Testis (tissue), 3 donors: ENCODE results near the gene ANTXR1. TPM values are rescaled to one million over a fixed set of nuclear protein-coding genes. Genes with fewer than 3 reads are reported as not detected.

ENCODE experiments used
- DNase-seq: peaks from one replicate; pipeline ENCODE4 v3.0.0-alpha.2; 2019
- H3K27ac ChIP-seq, 2 donors: fragments of 200-600 bp; sonication (generic); one replicate each; pipeline ENCODE4 v1.5.1; 2019
- H3K27me3 ChIP-seq: fragments of 200-600 bp; sonication (generic); one replicate; pipeline ENCODE4 v1.5.1; 2019
- H3K36me3 ChIP-seq: fragments of 200-600 bp; sonication (generic); one replicate; pipeline ENCODE4 v1.5.1; 2017; ENCODE audit warnings: low read depth; ENCODE audit errors: missing control alignments
- H3K4me1 ChIP-seq: fragments of 200-600 bp; sonication (generic); one replicate; pipeline ENCODE4 v1.5.1; 2019
- H3K4me3 ChIP-seq, 2 donors: fragments of 200-600 bp; sonication (generic); one replicate each; pipeline ENCODE4 v1.5.1; 2017 to 2019
- H3K9me3 ChIP-seq: fragments of 200-600 bp; sonication (generic); one replicate; pipeline ENCODE4 v1.5.1; 2017
- CTCF ChIP-seq, 3 experiments: fragments of 450-650 bp in 2 of 3; fragments of 200-600 bp in 1 of 3; sonication (generic) in 1 of 3; IDR thresholded peaks; one replicate each; pipeline ENCODE4 v1.5.1; 2016 to 2019; ENCODE audit warnings: antibody characterized with exemption in 3 of 3, mild to moderate bottlenecking in 2 of 3, moderate library complexity in 1 of 3
- POLR2A ChIP-seq: fragments of 450-650 bp; IDR thresholded peaks from one replicate; pipeline ENCODE4 v1.6.1; 2017; ENCODE audit warnings: antibody characterized with exemption, mild to moderate bottlenecking, moderate library complexity
- WGBS, 2 donors: methylation state at CpG; one replicate each; pipeline ENCODE4 v1.1.5; 2018; 5-methylcytosine and 5-hydroxymethylcytosine counted together
- intact Hi-C: fragments of 100-400 bp; cut with DNase I; formaldehyde crosslinking; loops from one replicate; pipeline ENCODE4 v1.15.1; 2023; ENCODE audit warnings: low total_unique reads
- polyA plus RNA-seq: library from polyadenylated mRNA; stranded (reverse); fragments of 350-450 nt; fragmentation: Illumina TruSeq; extraction: RNeasy Lipid Tissue Mini Kit (QIAGEN cat#74804); gene quantifications from one replicate; pipeline ENCODE4 v1.2.3, GENCODE V29; 2014; ENCODE audit warnings: low read depth, low replicate concordance; ENCODE audit not compliant: insufficient read depth
- total RNA-seq, 2 donors: library from RNA; depleted of rRNA; stranded (reverse); fragments of >200 nt; gene quantifications; one replicate each; pipeline ENCODE4 v1.2.3, GENCODE V29; 2016

The ANTXR1 gene
- total and polyA plus RNA-seq, 3 donors from 2014 or later, result 16.6 to 35.7 (median 20.1) TPM

DNA sequence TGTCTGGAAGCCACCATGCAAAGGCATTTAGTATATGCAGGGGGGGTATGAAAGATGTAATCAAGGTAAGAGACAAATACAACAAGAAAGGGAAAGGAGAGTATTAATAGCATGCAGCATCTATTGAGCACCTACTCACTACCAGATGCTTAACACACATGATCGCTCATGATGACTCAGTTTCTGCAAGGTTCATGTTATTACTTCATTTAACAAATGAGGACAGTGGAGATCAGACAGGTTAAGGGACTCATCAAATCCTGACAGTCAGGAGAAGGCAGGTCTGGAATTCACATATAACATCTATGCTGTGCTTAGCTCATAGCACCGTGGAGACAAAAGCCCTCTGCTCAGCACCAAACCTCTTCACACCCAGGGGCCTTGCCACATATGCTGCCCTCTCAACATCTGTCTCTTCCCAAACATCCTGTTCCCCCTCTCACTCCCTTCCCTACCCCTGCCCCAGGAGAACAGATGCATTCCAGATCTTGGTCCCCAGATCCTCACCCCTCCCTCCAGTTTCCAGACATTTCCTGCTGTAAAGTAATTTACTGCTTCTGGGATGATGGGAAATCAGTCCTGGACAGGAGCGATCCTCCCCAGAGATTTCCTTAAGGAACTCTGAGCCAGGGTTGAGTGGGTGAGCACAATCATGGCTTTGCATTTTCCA, 155.3 kb downstream of the ANTXR1 start:
- H3K4me1 ChIP-seq, result peaks cover 10% of the 10 kb centered on the region
- H3K27ac ChIP-seq, result no peak overlapping the region
- intact Hi-C loops, result no loop called here
- no peaks in the 10 kb centered on the region for H3K27me3 ChIP-seq
- H3K9me3 ChIP-seq, result no peaks in the 10 kb centered on the region
- no peaks in the 10 kb centered on the region for H3K36me3 ChIP-seq
- no peak for DNase-seq
- H3K4me3 ChIP-seq, result no peak overlapping the region
- TF ChIP-seq POLR2A (no peak), CTCF (IDR thresholded peaks at IDR 0.05) (no peak)
- 92 to 94% methylated on average over 3 of the region's 3 CpGs for WGBS, 2 donors

GRCh38 chr2:69168950-69169654, 156.1 kb downstream of the ANTXR1 start:
- 90 to 92% methylated on average over 5 to 6 of the region's 6 CpGs for WGBS, 2 donors
- Histone ChIP-seq H3K36me3 (no peaks in the 10 kb centered on the region), H3K4me3 (no peak overlapping the region), H3K27me3 (no peaks in the 10 kb centered on the region), H3K9me3 (no peaks in the 10 kb centered on the region), H3K4me1 (peaks cover 2% of the 10 kb centered on the region), H3K27ac (no peak overlapping the region)
- intact Hi-C loops, result no loop called here
- no peak for TF ChIP-seq CTCF (IDR thresholded peaks at IDR 0.05)
- no peak for TF ChIP-seq POLR2A
- DNase-seq, result no peak

- no peaks in the 10 kb centered on the region for H3K27me3 ChIP-seq
- no peak for TF ChIP-seq POLR2A
- TF ChIP-seq CTCF (IDR thresholded peaks at IDR 0.05), result no peak
- intact Hi-C loops, result no loop called here
- no peak overlapping the region for H3K4me3 ChIP-seq
- no peaks in the 10 kb centered on the region for H3K4me1 ChIP-seq
- H3K9me3 ChIP-seq, result no peaks in the 10 kb centered on the region
- DNase-seq, result no peak
- no peaks in the 10 kb centered on the region for H3K36me3 ChIP-seq
- 86 to 88% methylated on average over 11 of the region's 11 CpGs for WGBS, 2 donors
- no peak overlapping the region for H3K27ac ChIP-seq
These were observed 156.8 kb downstream of the ANTXR1 start for GRCh38 chr2:69169655-69170389.

DNA sequence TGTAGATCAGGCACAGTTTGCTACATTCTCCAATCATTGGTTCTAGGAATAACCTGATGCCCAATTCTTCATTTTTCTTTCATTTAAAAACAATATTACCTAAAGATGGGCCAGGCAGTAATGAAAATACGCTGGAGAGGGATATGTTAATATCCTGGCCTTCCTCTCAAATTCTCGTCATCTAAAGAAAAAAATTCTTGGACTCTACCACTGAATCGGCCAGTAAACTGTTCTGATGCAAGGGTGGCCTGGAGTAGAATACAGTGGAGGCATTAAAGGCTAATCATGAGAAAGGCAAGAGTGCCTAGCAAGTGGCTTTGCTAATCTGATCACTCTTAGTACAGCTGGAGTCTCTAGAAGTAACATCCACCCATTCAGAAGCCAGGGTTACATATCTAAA, 157.7 kb downstream of the ANTXR1 start:
- Histone ChIP-seq H3K4me3 (no peak overlapping the region), H3K27ac (no peak overlapping the region), H3K4me1 (no peaks in the 10 kb centered on the region), H3K9me3 (no peaks in the 10 kb centered on the region), H3K36me3 (no peaks in the 10 kb centered on the region), H3K27me3 (no peaks in the 10 kb centered on the region)
- 71 to 74% methylated on average over 3 of the region's 3 CpGs for WGBS, 2 donors
- DNase-seq, result no peak
- intact Hi-C loops, result no loop called here
- TF ChIP-seq CTCF (IDR thresholded peaks at IDR 0.05) (no peak), POLR2A (no peak)
